Activated T-cell treated with anti-CD3 and anti-CD28 coated beads for 1 hour (primary cell): Measurements from ENCODE around the gene ARL1.
"Not testable (repeated sequence)": the region's sequence is repeated elsewhere in the genome, so short reads cannot be mapped to it uniquely, and the experiment has no call there.

Experiments used
- DNase-seq: peaks from one replicate; pipeline ENCODE4 v3.0.0-alpha.2; 2020; ENCODE audit warnings: low read depth

Gene ARL1

DNA sequence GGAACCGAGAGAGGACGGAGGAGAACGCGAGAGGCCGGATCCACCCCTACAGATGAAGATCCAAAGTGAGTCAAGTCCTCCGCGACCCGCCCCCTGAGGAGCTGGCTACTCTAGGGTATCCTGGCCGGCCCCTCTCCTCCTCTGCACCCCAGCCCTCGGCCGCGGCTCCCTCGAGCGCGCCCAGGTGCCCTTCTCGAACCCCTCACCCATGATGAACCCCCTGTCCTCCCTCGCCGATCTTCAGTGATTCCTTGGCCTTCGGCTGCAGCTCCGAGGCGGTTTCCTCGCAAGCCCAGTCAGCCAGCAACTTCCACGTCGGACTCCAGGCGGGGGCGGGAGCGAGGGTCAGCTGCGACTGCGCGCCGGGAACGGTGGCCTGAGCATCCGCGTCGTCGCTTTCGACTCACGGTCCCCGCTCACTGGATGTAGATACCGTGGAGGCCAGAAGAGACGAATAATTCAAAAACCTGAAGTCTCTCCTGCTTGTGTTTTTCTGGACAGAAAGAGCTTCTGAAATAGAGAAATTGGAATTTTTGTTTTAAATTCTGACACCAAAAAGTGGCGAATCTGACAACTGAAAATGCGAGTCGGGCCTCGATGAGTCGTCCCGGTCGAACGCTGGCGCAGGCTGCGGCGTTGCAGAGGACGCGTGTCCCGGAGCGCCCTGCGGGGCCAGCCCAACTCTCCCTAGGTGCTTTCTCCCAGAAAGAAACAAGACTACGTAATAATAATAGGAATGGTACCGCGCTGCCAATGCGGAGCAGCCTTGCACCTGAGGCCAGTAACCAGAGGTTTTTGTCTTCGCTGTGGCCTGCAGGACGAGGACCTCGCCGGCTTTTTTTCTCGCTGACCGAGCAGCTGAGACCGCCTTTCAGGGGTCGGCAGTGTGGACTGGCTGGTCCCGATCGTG is at the start of gene ARL1:
Gene ARL1, minus strand, starts transcription at position 337 of the 910 bp plus-strand sequence. Its CDS starts 127 bp downstream, at position 210.
- DNase-seq: peak; percentile 68

DNA sequence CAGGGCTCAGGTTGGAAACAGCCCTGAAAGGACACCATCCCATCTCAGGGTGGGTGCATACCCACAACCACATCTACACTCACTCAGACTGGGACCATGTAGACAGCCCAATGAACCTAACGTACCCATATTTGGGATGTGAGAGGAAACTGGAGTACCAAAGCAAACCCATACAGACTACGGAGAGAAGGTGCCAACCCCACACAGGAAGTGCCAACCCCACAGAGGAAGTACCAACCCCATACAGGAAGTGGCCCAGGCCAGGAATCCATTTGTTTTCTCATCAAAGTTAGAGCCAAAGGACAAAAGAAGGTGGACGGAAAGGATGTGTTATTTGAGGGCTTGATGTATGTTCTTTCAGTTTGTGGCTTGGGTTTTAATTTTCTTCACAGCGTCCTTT is 48.1 kb upstream of the ARL1 start:
- DNase-seq: no peak

DNA sequence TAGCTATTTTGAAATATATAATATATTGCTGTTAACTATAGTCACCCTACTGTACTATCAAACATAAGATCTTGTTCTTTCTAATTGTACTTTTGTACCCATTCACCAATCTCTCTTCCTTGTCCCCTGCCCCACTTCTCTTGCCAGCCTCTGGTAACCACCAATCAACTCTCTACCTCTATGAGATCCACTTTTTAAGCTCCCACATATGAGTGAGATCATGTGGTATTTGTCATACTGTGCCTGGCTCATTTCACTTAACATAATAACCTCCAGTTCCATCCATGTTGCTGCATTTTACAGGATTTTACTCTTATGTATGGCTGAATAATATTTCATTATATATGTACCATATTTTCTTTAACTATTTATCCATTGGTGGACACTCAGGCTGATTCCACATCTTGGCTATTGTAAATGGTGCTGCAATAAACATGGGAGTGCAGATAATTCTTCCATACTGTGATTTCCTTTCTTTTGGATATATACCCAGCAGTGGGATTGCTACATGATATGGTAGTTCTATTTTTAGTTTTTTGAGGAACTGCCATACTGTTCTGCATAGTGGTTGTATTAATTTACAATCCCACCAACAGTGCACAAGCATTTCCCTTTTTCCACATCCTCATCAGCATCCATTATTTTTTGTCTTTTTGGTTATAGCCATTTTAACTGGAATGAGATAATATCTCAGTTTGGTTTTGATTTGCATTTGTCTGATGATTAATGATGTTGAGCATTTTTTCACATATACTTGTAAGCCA is 34.1 kb upstream of the ARL1 start:
- no peak for DNase-seq

DNA sequence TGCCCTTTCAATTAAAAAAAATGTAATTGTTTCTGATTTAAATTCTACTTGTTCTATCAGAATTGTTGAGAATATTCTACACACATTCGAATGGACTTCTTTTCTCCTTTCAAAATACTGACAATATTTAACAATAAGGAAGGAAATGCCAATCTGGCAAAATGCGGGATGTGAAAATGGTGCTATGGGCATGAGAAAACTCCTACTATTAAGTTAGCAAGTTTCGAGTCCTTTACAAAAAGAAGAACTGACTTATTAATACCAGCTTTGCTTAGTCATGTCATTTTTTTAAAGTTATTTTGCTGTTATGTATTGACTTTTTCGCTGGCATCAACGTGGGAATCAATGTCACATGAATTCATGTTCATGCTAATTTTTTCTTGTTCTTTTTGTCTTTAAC is 31.7 kb upstream of the ARL1 start:
- DNase-seq: no peak

DNA sequence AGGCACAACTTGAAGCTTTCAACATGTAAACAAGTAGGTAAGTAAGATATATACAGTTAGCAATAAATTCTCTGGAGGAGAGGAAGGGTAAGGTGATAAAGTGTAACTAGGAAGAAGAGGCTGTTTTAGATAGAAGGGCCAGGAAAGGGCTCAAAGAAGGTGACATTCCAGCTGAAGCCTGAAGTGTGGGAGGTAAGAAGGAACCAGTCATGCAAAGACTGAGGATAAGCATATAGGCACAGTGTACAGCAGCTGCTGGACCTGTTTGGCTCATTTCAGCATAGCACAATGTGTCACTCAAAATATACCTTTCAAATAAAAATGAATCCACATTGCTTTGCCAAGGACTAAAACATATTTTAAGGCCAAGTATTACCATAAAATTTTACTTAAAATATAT is 28.6 kb upstream of the ARL1 start:
- no peak for DNase-seq

DNA sequence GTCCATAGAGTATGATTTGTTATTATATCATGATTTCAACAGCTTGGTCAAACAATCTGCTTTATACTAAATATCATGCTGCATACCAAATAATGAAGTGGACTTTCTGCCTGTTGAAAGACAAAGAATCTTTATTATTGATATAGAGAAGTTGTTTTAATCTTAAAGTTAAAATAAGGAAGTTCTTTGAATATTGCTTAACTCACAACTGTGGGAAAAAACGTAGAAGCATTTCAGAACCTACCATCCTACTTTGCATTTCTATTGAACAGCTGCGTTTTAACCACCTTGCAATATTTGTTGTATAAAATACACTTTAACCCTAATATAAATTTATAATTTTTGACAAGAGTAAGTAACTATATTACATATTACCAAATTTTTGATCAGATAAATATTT is 22.9 kb upstream of the ARL1 start:
- no peak for DNase-seq

DNA sequence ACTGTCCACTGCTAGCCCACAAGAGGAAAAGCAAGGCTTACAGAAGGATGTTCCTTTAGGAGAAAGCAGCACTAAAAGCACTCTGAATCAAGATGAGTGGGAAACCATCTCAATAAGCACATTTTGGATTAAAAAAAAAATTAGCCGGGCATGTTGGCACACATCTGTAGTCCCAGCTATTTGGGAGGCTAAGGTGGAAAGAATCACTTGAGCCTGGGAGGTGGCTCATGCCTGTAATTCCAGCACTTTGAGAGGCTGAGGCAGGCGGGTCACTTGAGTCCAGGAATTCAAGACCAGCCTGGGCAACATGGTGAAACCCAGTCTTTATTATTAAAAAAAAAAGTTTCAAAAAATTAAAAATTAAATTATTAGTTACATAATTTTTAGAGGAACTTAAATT is 17.0 kb upstream of the ARL1 start:
- DNase-seq: no peak

DNA sequence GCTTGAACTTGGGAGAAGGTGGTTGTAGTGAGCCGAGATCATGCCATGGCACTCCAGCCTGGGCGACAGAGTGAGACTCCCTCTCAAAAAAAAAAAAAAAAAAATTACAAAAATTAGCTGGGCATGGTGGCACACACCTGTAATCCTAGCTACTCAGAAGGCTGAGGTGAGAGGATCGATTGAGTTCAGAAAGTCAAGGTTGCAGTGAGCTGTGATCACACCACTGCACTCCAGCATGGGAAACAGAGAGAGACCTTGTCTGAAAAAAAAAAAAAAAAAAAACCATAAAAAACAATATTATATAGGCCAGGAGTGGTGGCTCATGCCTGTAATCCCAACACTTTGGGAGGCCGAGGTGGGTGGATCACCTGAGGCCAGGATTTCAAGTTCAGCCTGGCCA is 14.5 kb upstream of the ARL1 start:
- DNase-seq: not testable (repeated sequence)

DNA sequence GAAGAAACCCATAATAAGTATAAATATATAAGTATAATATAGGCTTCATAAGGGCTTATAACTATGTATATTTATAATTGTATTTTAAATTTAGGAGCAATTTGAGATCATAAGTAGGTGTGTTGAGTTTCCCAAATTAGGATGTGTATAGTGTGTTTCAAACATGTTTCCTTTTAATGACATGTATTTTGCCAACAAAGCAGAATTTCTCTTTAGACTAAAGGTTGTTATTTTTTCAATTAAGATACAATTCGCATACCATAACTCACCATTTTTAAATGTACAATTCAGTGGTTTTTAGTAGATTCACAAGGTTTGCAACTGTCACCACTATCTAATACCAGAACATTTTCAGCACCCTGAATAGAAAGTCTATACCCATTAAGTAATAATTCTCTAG is 7.7 kb upstream of the ARL1 start:
- no peak for DNase-seq

DNA sequence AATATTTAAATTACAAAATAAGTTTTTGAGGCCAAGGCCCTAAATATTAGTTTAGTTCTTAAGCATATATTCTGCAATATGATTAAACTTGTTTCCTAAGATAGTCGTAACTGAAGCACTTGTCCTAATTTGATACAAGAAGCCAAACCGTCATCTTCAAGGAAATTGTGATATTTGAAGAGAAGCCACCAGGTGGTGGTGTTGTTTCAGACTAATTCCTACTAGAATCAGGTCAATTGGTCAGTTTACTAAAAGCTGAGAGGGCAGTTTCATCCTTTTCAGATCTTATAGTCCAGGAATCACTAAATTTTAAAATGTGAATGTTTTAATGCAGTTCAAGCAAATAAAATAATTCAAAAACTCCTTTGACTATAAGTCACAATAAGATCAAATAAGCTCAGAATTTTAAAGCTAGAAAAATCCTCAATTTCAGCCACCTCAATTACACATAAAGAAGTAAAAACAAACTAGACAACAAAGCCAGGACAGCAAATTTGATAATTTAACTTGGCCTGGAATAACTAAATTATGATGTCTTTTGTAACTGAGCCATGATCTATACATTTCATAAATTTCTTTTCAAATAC is 7.1 kb upstream of the ARL1 start:
- DNase-seq: no peak

DNA sequence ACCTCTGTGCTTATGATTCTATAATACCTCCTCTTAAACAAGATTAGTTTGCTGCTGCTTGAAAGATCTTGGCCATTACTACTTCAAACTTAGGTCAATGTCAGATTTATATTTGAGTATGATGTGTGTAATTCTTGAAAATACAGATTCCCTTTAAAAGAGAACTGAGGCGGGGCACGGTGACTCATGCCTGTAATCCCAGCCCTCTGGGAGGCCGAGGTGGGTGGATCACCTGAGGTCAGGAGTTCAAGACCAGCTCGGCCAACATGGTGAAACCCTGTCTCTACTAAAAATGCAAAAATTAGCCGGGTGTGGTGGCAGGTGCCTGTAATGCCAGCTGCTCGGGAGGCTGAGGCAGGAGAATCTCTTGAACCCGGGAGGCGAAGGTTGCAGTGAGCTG is 2.6 kb upstream of the ARL1 start:
- not testable (repeated sequence) for DNase-seq

DNA sequence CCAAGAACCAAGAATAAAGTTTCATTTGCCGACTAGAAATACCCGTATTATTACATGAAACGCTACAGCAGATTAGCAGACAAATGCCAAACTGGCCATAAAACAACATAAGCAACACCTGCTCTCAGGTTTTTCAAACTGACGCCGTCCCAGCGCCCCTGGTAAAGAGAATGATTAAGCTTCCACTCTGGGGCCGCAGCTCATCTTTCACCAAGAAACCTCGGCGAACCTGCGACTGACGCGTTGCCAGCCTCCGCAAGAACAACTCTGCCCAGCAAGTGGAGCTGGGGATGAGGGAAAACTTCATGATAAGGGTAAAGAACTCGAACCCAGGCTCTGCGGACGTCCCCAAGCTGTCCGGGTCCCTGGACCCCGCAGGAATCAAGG is 530 bp downstream of the ARL1 start:
- DNase-seq: peak; percentile 4

DNA sequence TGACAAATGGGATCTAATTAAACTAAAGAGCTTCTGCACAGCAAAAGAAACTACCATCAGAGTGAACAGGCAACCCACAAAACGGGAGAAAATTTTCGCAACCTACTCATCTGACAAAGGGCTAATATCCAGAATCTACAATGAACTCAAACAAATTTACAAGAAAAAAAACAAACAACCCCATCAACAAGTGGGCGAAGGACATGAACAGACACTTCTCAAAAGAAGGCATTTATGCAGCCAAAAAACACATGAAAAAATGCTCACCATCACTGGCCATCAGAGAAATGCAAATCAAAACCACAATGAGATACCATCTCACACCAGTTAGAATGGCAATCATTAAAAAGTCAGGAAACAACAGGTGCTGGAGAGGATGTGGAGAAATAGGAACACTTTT is 16.4 kb downstream of the ARL1 start:
- DNase-seq: not testable (repeated sequence)

DNA sequence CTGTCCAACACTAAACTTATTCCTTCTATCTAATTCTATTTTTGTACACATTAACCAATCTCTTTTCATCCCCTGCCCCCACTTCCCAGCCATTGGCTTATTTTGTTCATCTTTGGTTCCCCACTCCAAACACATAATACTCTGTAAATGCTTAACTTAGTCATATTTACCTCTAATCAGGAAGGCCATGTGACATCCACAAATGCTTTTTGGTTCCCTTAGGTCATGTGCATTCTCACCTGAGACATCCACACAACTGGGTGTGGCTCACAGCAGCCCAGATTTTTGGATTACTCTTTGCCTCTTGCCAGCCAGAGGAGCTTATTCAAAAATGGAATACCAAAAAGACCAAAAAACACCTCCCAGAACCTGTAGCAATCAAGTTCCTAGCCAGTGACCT is 28.4 kb downstream of the ARL1 start:
- no peak for DNase-seq

DNA sequence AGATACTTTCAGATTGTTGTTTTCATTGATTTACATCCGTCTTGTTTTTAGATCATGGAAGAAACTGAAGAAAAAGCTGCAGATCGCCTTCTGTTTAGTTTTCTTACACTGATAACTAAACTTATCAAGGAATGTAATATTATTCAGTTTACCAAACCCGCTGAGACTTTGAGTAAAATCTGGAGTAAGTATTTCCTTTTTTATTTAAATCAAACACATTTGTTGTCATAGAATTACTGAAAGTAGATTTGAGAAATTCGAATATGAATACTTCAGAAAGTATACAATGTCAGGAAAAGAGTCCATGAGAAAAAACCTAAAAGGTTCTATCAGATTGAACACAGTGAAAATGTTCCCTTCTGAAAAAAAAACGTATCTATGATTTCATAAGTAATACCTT is 32.0 kb downstream of the ARL1 start:
- no peak for DNase-seq

DNA sequence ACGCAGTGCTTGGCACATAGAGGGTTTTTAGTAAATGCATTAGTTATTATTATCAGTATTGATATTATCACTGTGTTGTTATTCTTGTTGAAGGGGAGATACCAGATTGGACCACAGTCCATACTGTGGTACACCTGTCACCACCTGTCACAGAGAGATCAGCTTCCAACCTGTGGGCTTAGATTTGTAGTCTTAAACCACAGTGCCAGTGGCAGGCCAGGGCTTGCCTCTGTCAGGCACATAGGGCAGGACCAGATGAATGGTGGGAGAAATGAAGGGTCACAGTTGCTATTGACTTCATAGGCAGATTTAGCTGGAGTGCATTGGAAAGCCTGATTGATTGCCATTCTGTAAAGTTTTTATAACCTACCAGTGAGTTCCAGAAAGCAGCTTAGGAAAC is 35.1 kb downstream of the ARL1 start:
- no peak for DNase-seq

DNA sequence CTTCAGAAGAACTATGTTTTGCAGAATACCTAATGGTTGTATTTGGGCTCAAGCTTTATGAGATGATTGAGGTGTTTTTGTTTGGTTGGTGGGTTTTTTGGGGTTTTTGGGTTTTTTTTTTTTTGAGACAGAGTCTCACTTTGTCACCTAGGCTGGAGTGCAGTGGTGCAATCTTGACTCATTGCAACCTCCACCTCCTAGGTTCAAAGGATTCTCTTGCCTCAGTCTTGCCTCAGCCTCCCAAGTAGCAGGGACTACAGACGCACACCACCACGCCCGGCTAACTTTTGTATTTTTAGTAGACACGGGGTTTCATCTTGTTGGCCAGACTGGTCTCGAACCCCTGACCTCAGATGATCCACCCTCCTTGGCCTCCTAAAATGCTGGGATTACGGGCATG is 39.6 kb downstream of the ARL1 start:
- no peak for DNase-seq

DNA sequence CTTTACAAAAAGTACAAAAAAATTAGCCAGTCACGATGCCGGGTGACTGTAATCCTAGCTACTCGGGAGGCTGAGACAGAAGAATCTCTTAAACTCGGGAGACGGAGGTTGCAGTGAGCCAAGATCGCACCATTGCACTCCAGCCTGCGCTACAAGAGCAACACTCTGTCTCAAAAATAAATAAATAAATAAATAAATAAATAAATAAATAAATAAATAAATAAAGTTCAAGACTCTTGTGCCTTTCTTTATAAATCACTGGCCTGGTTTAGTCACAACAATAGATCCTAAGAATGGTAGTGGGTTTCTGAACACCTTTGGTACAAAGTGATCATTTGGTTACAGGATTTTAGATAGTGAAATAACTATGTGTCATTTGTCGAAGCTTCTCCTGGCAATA is 46.1 kb downstream of the ARL1 start:
- DNase-seq: no peak

DNA sequence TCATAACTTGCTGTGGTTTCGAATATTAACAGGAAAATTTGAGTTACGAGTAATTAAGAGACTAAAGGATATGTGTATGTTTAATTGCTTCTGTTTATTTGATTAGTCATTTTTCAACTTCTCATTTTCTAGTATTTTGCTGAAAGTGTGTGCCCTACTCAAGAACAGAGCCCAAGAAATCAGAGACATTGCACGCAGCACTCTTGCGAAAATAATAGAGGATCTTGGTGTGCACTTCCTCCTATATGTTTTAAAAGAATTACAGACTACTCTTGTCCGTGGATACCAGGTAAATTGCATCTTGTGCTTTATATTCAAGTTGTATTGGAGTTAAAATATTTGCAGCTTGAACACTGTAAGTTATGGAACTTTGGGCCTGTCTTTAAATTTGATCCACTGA is 50.8 kb downstream of the ARL1 start:
- DNase-seq: no peak

DNA sequence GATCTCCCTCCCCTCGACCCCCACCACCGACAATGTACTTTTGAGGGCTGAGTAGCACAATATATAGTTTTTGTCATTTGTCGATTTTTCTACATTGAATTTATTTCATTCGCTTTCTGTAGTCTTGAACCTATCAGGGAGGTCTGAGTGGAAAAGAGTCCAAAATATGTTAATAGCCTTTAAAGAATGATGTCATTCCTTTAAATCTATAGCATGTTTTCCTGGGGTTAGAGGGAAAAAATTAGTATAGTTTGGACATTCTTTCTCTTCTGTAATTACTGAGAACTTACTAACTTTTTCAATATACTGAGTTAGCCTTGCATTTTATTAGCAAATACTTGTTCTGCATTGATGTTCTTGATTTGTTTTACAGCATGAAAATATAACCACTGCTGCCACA is 55.9 kb downstream of the ARL1 start:
- DNase-seq: no peak

DNA sequence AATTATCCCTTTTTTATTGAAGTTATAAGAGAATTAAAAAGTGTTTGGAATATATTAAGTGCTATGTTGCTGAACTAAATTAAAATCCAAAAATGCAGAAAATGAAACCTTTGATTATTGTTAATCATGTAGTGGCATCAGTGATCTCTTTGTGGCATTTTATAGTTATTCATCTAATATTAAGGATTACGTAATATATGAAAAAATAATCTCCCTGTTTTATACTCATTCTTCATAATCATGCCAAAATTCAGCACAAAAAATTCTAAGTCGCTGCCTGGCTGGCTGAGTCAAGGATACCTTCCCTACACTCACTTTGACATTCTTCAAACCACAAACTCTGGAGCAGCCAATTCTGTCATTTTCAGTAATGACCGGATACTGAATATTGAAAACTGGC is 63.7 kb downstream of the ARL1 start:
- DNase-seq: no peak
